Measurements from ENCODE around the gene RHOXF1.
"Not testable (repeated sequence)": the region's sequence is repeated elsewhere in the genome, so short reads cannot be mapped to it uniquely, and the experiment has no call there.

Gene RHOXF1

GRCh38 chrX:120077590-120077989 lies 38.1 kb downstream of the RHOXF1 start, which contains the start of gene RHOXF2B:
Gene RHOXF2B, minus strand, starts transcription at chrX:120077690. Its CDS starts 138 bp downstream, at chrX:120077552.
- DNase-seq: not testable (repeated sequence)

- DNase-seq: not testable (repeated sequence)
These were observed 49.5 kb downstream of the RHOXF1 start for GRCh38 chrX:120066169-120066568.

Measured in stimulated activated naive CD4-positive, alpha-beta T cell (primary cell).